Stimulated activated CD8-positive, alpha-beta memory T cell treated with anti-CD3 and anti-CD28 coated beads, Interleukin-4, amount 100 ng/mL, for 48 hours (primary cell): ENCODE measurements around the gene HUS1.

ENCODE experiments used
- DNase-seq: peaks from one replicate; pipeline ENCODE4 v3.0.0-alpha.2; 2020

Gene HUS1

GRCh38 chr7:47978790-47979144 is 648 bp downstream of the HUS1 start:
- no peak for DNase-seq

GRCh38 chr7:47973739-47974138 is 5.7 kb downstream of the HUS1 start:
- DNase-seq, result no peak

GRCh38 chr7:47970761-47971160 is 8.7 kb downstream of the HUS1 start:
- no peak for DNase-seq

- DNase-seq, result peak; percentile 79
Measured at GRCh38 chr7:47968847-47969774, 10.3 kb downstream of the HUS1 start.

GRCh38 chr7:47967708-47968107 is 11.7 kb downstream of the HUS1 start:
- DNase-seq, result no peak

- DNase-seq, result no peak
Measured at GRCh38 chr7:47967123-47967522, 12.3 kb downstream of the HUS1 start.

- no peak for DNase-seq
Measured at GRCh38 chr7:47965456-47965855, 14.0 kb downstream of the HUS1 start.

- DNase-seq, result no peak
Measured at GRCh38 chr7:47962262-47962661, 17.2 kb downstream of the HUS1 start.

GRCh38 chr7:47957156-47957555 is 22.3 kb downstream of the HUS1 start:
- no peak for DNase-seq

GRCh38 chr7:47956220-47956619 is 23.2 kb downstream of the HUS1 start:
- no peak for DNase-seq

- no peak for DNase-seq
Measured at GRCh38 chr7:47954231-47954911, 25.0 kb downstream of the HUS1 start.

- DNase-seq, result no peak
Measured at GRCh38 chr7:47953822-47954221, 25.6 kb downstream of the HUS1 start.

GRCh38 chr7:47952224-47952623 is 27.2 kb downstream of the HUS1 start:
- no peak for DNase-seq

GRCh38 chr7:47951374-47951773 is 28.0 kb downstream of the HUS1 start:
- DNase-seq, result no peak

GRCh38 chr7:47950714-47951113 is 28.7 kb downstream of the HUS1 start:
- DNase-seq, result no peak

- no peak for DNase-seq
Measured at GRCh38 chr7:47949703-47950102, 29.7 kb downstream of the HUS1 start.

- no peak for DNase-seq
Measured at GRCh38 chr7:47948141-47948790, 31.1 kb downstream of the HUS1 start, which contains the start of gene PKD1L1. TSS of gene PKD1L1 (minus strand) at chr7:47948466. CDS start at chr7:47948440, 26 bp downstream.

- no peak for DNase-seq
Measured at GRCh38 chr7:47947355-47947749, 32.1 kb downstream of the HUS1 start.

- DNase-seq, result no peak
Measured at GRCh38 chr7:47946581-47947354, 32.6 kb downstream of the HUS1 start.

- peak; percentile 91 for DNase-seq
Measured at GRCh38 chr7:47945261-47946015, 34.0 kb downstream of the HUS1 start.

- DNase-seq, result no peak
Measured at GRCh38 chr7:47944536-47945260, 34.7 kb downstream of the HUS1 start.
